Breast epithelium (tissue), 4 donors: ENCODE data around the gene PTPN2. TPM values are rescaled to one million over a fixed set of nuclear protein-coding genes. Genes with fewer than 3 reads are reported as not detected.

ENCODE experiments used
- DNase-seq, 2 donors: peaks; one replicate each; pipeline ENCODE4 v3.0.0-alpha.2; 2019; ENCODE audit warnings: low spot score in 2 of 2
- H3K27ac ChIP-seq, 2 donors: fragments of 200-600 bp; sonication (generic) in 1 of 2; one replicate each; pipeline ENCODE4 v1.5.1; 2016 to 2019; ENCODE audit warnings: mild to moderate bottlenecking in 1 of 2
- H3K27me3 ChIP-seq, 2 donors: fragments of 200-600 bp; sonication (generic) in 1 of 2; one replicate each; pipeline versions ENCODE4 v1.5.1 to v1.6.0; 2017 to 2019; ENCODE audit warnings: control low read depth in 1 of 2, mild to moderate bottlenecking in 1 of 2
- H3K36me3 ChIP-seq: fragments of 200-600 bp; one replicate; pipeline ENCODE4 v1.5.1; 2019
- H3K4me1 ChIP-seq, 2 donors: fragments of 200-600 bp; sonication (generic); one replicate each; pipeline ENCODE4 v1.5.1; 2016 to 2019; ENCODE audit warnings: control low read depth in 1 of 2
- H3K4me3 ChIP-seq, 3 donors: fragments of 200-600 bp; sonication (generic); 1 replicate in 2 of 3; 2 replicates in 1 of 3; pipeline ENCODE4 v1.5.1; 2016 to 2019; ENCODE audit warnings: mild to moderate bottlenecking in 3 of 3, moderate library complexity in 2 of 3
- H3K9me3 ChIP-seq, 2 donors: fragments of 200-600 bp; sonication (generic) in 1 of 2; one replicate each; pipeline ENCODE4 v1.5.1; 2016 to 2019; ENCODE audit warnings: control low read depth in 1 of 2
- CTCF ChIP-seq, 3 donors: fragments of 450-650 bp; IDR thresholded peaks; one replicate each; pipeline ENCODE4 v1.5.1; 2016 to 2017; ENCODE audit warnings: antibody characterized with exemption in 3 of 3, mild to moderate bottlenecking in 3 of 3, moderate library complexity in 3 of 3
- POLR2A ChIP-seq: fragments of 450-650 bp; IDR thresholded peaks from one replicate; pipeline ENCODE4 v1.6.1; 2016; ENCODE audit warnings: antibody characterized with exemption, mild to moderate bottlenecking, moderate library complexity
- POLR2AphosphoS5 ChIP-seq, 3 donors: sonication (generic); formaldehyde crosslinking; IDR thresholded peaks; one replicate each; pipeline ENCODE4 v1.6.1; 2017; ENCODE audit warnings: antibody characterized with exemption in 3 of 3
- intact Hi-C: fragments of 100-400 bp; cut with DNase I; formaldehyde crosslinking; loops from one replicate; pipeline ENCODE4 v1.15.1; 2023; ENCODE audit warnings: low total_unique reads
- total RNA-seq, 3 donors: library from RNA; depleted of rRNA; stranded (reverse); fragments of >200 nt; gene quantifications; one replicate each; pipeline ENCODE4 v1.1.0, GENCODE V29; 2016

The PTPN2 gene
- total RNA-seq, 3 donors from 2014 or later: 38.4 to 57.1 (median 53.7) TPM

GRCh38 chr18:12750715-12751502 lies 133.1 kb downstream of the PTPN2 start:
- Histone ChIP-seq H3K27me3 (no peaks in the 10 kb centered on the region), H3K4me1 (no peaks in the 10 kb centered on the region), H3K9me3 (no peaks in the 10 kb centered on the region), H3K4me3 (no peak overlapping the region), H3K36me3 (no peaks in the 10 kb centered on the region), H3K27ac (no peak overlapping the region)
- TF ChIP-seq POLR2AphosphoS5 (IDR thresholded peaks at IDR 0.05) (no peak), CTCF (IDR thresholded peaks at IDR 0.05) (no peak), POLR2A (no peak)
- DNase-seq: no peak
- intact Hi-C loops: no loop called here

GRCh38 chr18:12750076-12750714 lies 133.8 kb downstream of the PTPN2 start:
- H3K36me3 ChIP-seq: no peaks in the 10 kb centered on the region
- no peak for TF ChIP-seq CTCF (IDR thresholded peaks at IDR 0.05)
- no peak for TF ChIP-seq POLR2AphosphoS5 (IDR thresholded peaks at IDR 0.05)
- TF ChIP-seq POLR2A: no peak
- intact Hi-C loops: no loop called here
- H3K27me3 ChIP-seq: no peaks in the 10 kb centered on the region
- no peak for DNase-seq
- H3K4me3 ChIP-seq: no peak overlapping the region
- H3K27ac ChIP-seq: no peak overlapping the region
- no peaks in the 10 kb centered on the region for H3K9me3 ChIP-seq
- no peaks in the 10 kb centered on the region for H3K4me1 ChIP-seq

GRCh38 chr18:12749121-12749520 lies 134.9 kb downstream of the PTPN2 start:
- Histone ChIP-seq H3K27me3 (no peaks in the 10 kb centered on the region), H3K4me1 (no peaks in the 10 kb centered on the region), H3K27ac (no peak overlapping the region), H3K9me3 (no peaks in the 10 kb centered on the region), H3K4me3 (no peak overlapping the region), H3K36me3 (no peaks in the 10 kb centered on the region)
- intact Hi-C loops: no loop called here
- DNase-seq: no peak
- TF ChIP-seq POLR2AphosphoS5 (IDR thresholded peaks at IDR 0.05) (no peak), CTCF (IDR thresholded peaks at IDR 0.05) (no peak), POLR2A (no peak)

- TF ChIP-seq POLR2AphosphoS5 (IDR thresholded peaks at IDR 0.05) (no peak), CTCF (IDR thresholded peaks at IDR 0.05) (no peak), POLR2A (no peak)
- H3K4me1 ChIP-seq: no peaks in the 10 kb centered on the region
- no peak overlapping the region for H3K27ac ChIP-seq
- no peak overlapping the region for H3K4me3 ChIP-seq
- DNase-seq: no peak
- no peaks in the 10 kb centered on the region for H3K9me3 ChIP-seq
- intact Hi-C loops: no loop called here
- no peaks in the 10 kb centered on the region for H3K36me3 ChIP-seq
- no peaks in the 10 kb centered on the region for H3K27me3 ChIP-seq
Measured at GRCh38 chr18:12748671-12749070, 135.4 kb downstream of the PTPN2 start.
